GM21529 (cell line): ENCODE measurements around the gene KCTD4.
"Not testable (repeated sequence)": the region's sequence is repeated elsewhere in the genome, so short reads cannot be mapped to it uniquely, and the experiment has no call there.

Source experiments
- ATAC-seq: cut with Tn5 transposase; IDR thresholded peaks from one replicate; pipeline ENCODE4 v1.9.1; 2021; ENCODE audit not compliant: unreplicated experiment

Gene KCTD4

DNA sequence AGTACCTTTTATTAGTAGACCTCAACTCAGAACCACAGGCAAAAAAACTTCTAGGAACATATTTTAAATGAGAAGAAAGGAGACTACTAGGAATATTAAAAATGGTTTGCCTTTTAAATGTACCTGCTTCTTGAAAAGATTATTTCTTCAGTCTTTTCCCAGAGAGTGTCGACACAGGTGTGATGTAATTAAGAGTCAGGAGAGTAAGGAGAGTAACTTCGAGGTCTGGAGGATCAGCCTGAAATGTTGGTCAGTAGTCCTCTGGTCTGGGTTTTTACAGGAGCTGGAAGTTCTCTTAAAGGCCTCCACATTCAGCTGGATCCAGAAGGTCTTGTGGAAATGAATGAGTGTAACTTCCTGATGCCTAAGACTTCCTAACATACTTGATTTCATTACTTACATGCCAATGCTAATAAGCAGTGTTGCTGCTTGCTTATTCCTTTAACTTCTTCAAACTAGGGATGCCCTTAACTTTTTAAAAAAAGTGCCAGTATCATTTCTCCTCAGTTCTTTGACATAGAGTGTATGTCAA is at the start of gene KCTD4:
KCTD4 (minus strand) TSS at position 345 of the 532 bp plus-strand sequence. CDS start 6,478 bp downstream, outside the sequence.
- no peak for ATAC-seq

DNA sequence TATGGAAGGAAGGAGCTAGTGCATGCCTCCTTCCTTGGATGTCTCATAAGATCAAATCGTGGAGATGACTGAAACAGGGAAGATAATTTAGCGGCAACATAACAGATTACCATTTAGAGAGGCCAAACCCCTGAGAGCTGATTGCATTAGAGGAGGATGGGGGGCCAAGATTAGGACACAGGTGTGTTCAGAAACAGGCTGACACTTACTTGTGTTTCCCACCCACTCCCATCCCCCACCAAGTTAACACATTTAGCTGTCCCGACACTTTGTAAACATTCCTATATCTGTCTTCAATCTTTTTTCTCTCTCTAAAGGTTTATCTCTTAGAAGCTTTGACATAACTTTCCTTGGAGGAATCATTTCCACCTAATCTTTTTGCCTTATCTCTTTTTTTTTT is 48.8 kb upstream of the KCTD4 start:
- ATAC-seq, result no peak

GRCh38 chr13:45244736-45245135 is 43.9 kb upstream of the KCTD4 start:
- ATAC-seq, result not testable (repeated sequence)

GRCh38 chr13:45243077-45243476 is 42.2 kb upstream of the KCTD4 start:
- ATAC-seq, result no peak

DNA sequence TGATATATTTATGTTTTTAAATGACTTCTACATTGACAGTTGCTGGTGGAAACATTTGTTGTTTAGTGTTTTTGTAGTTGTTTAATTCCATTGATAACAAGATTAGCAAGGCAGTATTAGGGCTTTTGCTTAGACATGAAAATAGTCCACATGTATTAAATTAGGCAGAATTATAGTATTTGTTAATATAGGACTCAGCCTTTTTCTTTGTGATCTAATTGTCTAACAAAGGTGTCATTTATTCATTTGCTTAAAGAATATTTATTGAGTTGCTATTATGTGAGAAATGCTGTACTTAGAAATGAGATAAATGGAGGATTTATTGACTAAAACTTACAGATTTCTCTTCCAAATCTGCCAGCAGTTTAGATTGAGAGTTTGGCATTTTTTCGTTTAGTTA is 41.7 kb upstream of the KCTD4 start:
- ATAC-seq, result no peak

- no peak for ATAC-seq
Observed at GRCh38 chr13:45242070-45242469, 41.2 kb upstream of the KCTD4 start.

- no peak for ATAC-seq
Observed at GRCh38 chr13:45240143-45240542, 39.3 kb upstream of the KCTD4 start.

DNA sequence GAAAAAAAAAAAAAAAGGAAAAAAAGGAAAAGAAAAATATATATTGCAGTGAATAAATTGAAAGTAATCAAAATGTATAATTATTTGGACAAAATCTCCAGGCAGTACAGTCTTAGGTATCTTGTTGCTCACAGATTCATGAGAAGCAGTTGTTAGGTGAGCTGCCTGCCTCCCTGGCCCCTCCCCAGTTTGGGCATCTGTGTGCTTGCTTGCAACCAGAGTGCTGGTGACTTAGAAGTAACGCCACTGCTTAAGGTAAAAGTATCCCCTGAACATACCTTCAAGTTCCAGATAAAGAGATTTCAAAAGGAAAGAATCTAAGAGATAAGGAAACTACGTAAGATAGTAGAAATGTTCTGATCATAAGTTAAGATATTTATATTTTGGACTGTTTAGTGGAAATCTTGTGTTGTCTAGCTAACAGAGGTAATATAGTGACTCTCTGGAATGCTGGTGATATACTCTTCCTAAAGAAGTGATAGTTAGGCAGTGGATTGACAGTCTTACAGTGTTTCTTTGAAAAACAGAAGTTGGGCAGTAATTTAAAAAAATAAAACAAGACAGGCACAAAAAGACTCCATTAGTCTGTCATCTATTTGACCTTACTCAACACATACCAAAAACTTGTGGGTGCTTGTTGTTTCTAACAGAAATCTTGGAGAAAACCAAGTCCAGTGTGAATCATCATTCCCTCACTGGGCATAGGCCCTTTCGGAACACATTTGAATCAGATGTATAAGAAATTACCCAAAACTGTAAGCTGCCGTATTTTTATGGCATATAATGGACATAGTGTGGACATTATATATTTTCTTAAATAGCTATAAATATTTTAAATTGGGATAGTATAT is 38.3 kb upstream of the KCTD4 start:
- ATAC-seq, result no peak

DNA sequence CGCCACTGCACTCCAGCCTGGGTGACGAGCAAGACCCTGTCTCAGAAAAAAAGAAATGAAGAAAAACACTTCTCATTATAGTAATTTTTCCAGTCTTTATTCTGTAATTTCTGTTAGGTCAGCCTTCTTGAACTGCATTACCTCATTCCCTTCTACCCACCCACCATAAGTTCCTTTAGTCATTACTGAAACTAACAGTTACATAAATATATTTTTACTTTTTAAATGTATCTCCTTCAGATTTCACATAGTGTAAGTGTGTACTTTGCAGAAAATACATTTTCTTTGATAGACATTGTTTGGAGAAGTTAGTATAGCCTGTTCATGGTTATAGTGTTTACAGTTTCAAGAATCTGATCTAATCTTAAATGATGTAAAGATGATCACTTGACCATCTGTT is 31.7 kb upstream of the KCTD4 start:
- no peak for ATAC-seq

DNA sequence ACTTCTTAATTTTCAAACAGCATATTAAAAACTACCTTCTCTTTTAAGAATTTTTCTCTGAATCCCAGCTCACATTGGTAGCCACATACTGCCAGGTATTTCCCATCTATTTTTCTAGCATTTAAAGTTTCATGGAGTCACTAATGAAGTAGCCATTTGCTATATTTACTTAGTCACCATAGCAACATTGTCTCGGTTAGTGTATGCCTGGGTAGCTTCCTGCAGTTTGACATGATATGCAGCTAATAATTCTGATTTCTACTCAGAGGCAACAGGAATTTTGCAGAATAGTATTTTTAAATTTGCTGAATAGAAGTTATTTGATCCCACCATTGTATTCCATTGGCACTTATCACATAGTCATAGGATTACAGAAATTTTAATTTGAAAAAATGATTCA is 30.9 kb upstream of the KCTD4 start:
- no peak for ATAC-seq

DNA sequence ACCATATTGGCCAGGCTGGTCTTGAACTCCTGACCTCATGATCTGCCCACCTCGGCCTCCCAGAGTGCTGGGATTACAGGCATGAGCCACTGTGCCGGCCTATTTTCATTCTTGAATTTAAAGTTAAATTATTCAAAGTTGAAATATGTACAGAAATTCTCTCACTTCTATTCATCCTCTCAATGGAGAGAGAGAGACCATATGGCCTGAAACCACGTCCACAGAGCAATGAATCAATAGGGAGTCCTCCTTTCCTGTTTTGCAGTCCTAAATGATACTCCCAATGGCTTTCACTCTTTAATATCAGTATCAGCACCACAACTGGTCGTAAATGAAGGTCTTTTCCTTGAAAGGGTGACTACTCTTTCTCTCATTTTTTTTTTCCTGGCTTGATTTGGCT is 30.5 kb upstream of the KCTD4 start:
- ATAC-seq, result no peak

DNA sequence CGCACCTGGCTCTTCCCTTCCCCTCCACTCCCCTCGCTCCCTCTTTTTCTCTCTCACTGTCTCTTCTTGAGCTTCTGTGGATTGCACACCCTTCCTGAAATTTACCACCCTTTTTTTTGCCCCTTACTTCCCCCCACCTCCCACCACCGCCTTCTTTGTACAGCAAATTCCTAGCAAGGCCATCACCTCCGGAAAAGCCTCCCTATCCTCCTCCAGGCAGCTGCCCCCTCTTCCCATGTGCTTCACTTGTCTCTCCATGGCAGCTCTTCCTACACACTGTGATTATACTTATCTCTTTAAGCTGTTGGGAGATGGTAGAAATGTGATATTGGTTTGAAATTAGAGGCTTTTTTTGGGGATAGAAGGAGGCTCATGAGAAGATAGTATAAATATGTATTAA is 28.3 kb upstream of the KCTD4 start:
- ATAC-seq, result no peak

- no peak for ATAC-seq
Observed at GRCh38 chr13:45228002-45228401, 27.2 kb upstream of the KCTD4 start.

DNA sequence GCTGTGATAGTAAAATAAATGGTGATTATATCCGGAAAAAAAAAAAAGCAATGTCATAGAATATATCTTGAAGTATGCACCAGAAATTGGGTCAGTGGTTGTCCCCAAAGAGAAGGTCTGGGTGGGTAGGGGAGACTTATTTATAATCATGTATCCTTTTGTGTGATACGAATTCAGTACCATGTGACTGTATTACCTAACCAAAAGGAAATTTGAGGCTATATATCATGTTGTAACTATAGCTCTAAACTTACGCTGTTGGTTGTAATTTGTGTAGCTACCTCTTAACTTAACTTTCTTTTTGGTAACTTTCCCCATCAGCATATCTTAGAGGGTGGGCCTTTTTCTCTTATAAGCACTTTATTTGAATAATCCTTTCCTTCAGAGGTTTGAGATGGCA is 25.2 kb upstream of the KCTD4 start:
- no peak for ATAC-seq

- no peak for ATAC-seq
Observed at GRCh38 chr13:45225370-45225769, 24.5 kb upstream of the KCTD4 start.

DNA sequence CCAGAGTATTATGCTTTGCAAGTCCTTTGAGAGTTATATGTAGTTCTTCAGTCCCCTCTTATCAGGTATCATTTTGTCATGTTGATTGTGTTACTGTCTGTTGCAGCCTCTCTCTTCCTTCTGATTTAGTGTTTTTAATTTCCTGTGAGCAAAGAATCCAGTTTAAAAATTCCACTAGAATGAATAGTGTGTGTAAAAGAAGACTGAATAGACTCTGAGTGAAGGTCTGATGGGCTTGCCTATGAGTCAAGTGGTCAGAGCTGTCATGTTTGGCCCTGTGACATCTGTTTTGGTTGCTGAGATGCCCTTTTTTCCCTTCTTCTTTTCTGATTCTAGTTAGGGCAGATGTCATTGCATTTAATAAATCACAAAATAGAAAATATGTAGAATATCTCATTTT is 23.3 kb upstream of the KCTD4 start:
- ATAC-seq, result no peak

- no peak for ATAC-seq
Observed at GRCh38 chr13:45222919-45223318, 22.1 kb upstream of the KCTD4 start.

GRCh38 chr13:45222516-45222915 is 21.7 kb upstream of the KCTD4 start:
- no peak for ATAC-seq

GRCh38 chr13:45220403-45220802 is 19.6 kb upstream of the KCTD4 start:
- no peak for ATAC-seq

- ATAC-seq, result no peak
Observed at GRCh38 chr13:45219938-45220375, 19.1 kb upstream of the KCTD4 start.

GRCh38 chr13:45219123-45219891 is 18.5 kb upstream of the KCTD4 start:
- ATAC-seq, result no peak

GRCh38 chr13:45218689-45219088 is 17.8 kb upstream of the KCTD4 start:
- ATAC-seq, result no peak
